Neural progenitor cell (in vitro differentiated cells): ENCODE results near the gene PNPLA6. TPM values are rescaled to one million over a fixed set of nuclear protein-coding genes. Genes with fewer than 3 reads are reported as not detected.

Experiments used
- DNase-seq: peaks from one replicate; pipeline ENCODE4 v3.0.0-alpha.2; 2016; ENCODE audit warnings: low spot score
- H2AFZ ChIP-seq: fragments of 200-600 bp; sonication (generic); replicated peaks from 2 replicates; pipeline ENCODE4 v1.6.1; 2016; ENCODE audit warnings: antibody characterized with exemption
- H3F3A ChIP-seq: fragments of 200-600 bp; sonication (generic); 2 replicates; pipeline ENCODE4 v1.6.1; 2016; ENCODE audit warnings: antibody characterized with exemption, low read depth
- H3K27ac ChIP-seq: fragments of 200-600 bp; sonication (generic); 2 replicates; pipeline ENCODE4 v1.5.1; 2016; ENCODE audit warnings: mild to moderate bottlenecking
- H3K27me3 ChIP-seq: fragments of 200-600 bp; sonication (generic); 2 replicates; pipeline ENCODE4 v1.6.1; 2016; ENCODE audit warnings: mild to moderate bottlenecking, moderate library complexity
- H3K36me3 ChIP-seq: fragments of 200-600 bp; sonication (generic); 2 replicates; pipeline ENCODE4 v1.5.1; 2016
- H3K4me1 ChIP-seq: fragments of 200-600 bp; sonication (generic); 2 replicates; pipeline ENCODE4 v1.6.1; 2016; ENCODE audit warnings: mixed run types
- H3K4me2 ChIP-seq: fragments of 200-600 bp; sonication (generic); 2 replicates; pipeline ENCODE4 v1.6.1; 2016
- H3K4me3 ChIP-seq: fragments of 200-600 bp; sonication (generic); 2 replicates; pipeline ENCODE4 v1.5.1; 2016
- H3K79me2 ChIP-seq: fragments of 200-600 bp; sonication (generic); 2 replicates; pipeline ENCODE4 v1.6.1; 2016; ENCODE audit warnings: low read depth
- H3K9ac ChIP-seq: fragments of 200-600 bp; sonication (generic); 2 replicates; pipeline ENCODE4 v1.6.1; 2016
- H3K9me3 ChIP-seq: fragments of 200-600 bp; sonication (generic); 2 replicates; pipeline ENCODE4 v1.5.1; 2016; ENCODE audit warnings: low read depth
- H4K20me1 ChIP-seq: fragments of 200-600 bp; sonication (generic); 2 replicates; pipeline ENCODE4 v1.6.1; 2016; ENCODE audit warnings: low read depth
- H3K27ac Mint-ChIP-seq: 3 replicates; pipeline ENCODE4 v1.8.0; 2021; ENCODE audit warnings: mixed read lengths
- H3K27me3 Mint-ChIP-seq: 2 replicates; pipeline ENCODE4 v1.8.0; 2022; ENCODE audit warnings: low read depth, mild to moderate bottlenecking, inconsistent platforms, moderate library complexity, mixed read lengths; ENCODE audit not compliant: insufficient read depth
- H3K36me3 Mint-ChIP-seq: 3 replicates; pipeline ENCODE4 v1.8.0; 2021; ENCODE audit warnings: mixed read lengths
- H3K4me1 Mint-ChIP-seq: 3 replicates; pipeline ENCODE4 v1.8.0; 2021; ENCODE audit warnings: mixed read lengths
- H3K4me3 Mint-ChIP-seq: 3 replicates; pipeline ENCODE4 v1.8.0; 2021; ENCODE audit warnings: mild to moderate bottlenecking, moderate library complexity, mixed read lengths
- H3K9me3 Mint-ChIP-seq: 3 replicates; pipeline ENCODE4 v1.8.0; 2020; ENCODE audit warnings: mixed read lengths
- CTCF ChIP-seq: fragments of 200-600 bp; sonication (generic); IDR thresholded peaks from 2 replicates; pipeline ENCODE4 v1.5.1; 2017; ENCODE audit warnings: antibody characterized with exemption, mild to moderate bottlenecking
- EZH2 ChIP-seq: fragments of 200-600 bp; sonication (generic); IDR thresholded peaks from 2 replicates; pipeline ENCODE4 v1.6.1; 2017; ENCODE audit warnings: antibody characterized with exemption, mild to moderate bottlenecking, moderate library complexity
- EZH2phosphoT487 ChIP-seq: fragments of 200-600 bp; sonication (generic); IDR thresholded peaks from 2 replicates; pipeline ENCODE4 v1.6.1; 2017; ENCODE audit warnings: antibody characterized with exemption
- total RNA-seq: library from RNA; depleted of rRNA; stranded (reverse); fragments of >200 nt; gene quantifications from 2 replicates; pipeline ENCODE4 v1.2.3, GENCODE V29; 2015; ENCODE audit warnings: low replicate concordance

PNPLA6 gene
- total RNA-seq, 1 donor from 2014 or later: 25.5 TPM

GRCh38 chr19:7489609-7490044 lies 45.9 kb upstream of the PNPLA6 start:
- Mint-ChIP-seq H3K27ac (peak overlapping the region; percentile 91), H3K27me3 (peaks cover 13% of the 10 kb centered on the region), H3K4me3 (peak overlapping the region; percentile 72), H3K9me3 (no peaks in the 10 kb centered on the region), H3K4me1 (peaks cover 22% of the 10 kb centered on the region), H3K36me3 (no peaks in the 10 kb centered on the region)
- Histone ChIP-seq H3K4me3 (no peak overlapping the region), H2AFZ (peak overlapping the region; percentile 44), H3K79me2 (no peaks in the 10 kb centered on the region), H3K4me2 (peak overlapping the region; percentile 9), H3K27ac (peak overlapping the region; percentile 77), H4K20me1 (no peaks in the 10 kb centered on the region), H3K36me3 (no peaks in the 10 kb centered on the region), H3K9ac (no peak overlapping the region), H3K27me3 (no peaks in the 10 kb centered on the region), H3K4me1 (peaks cover 10% of the 10 kb centered on the region), H3K9me3 (no peaks in the 10 kb centered on the region), H3F3A (peaks cover 12% of the 10 kb centered on the region)
- peak; percentile 13 for DNase-seq
- TF ChIP-seq EZH2phosphoT487: no peak
- TF ChIP-seq EZH2: no peak
- TF ChIP-seq CTCF: no peak

GRCh38 chr19:7492142-7492541 lies 43.4 kb upstream of the PNPLA6 start:
- Histone ChIP-seq H3K27ac (no peak overlapping the region), H3K27me3 (no peaks in the 10 kb centered on the region), H4K20me1 (no peaks in the 10 kb centered on the region), H3K9me3 (no peaks in the 10 kb centered on the region), H3F3A (peaks cover 12% of the 10 kb centered on the region), H2AFZ (no peak overlapping the region), H3K4me2 (no peak overlapping the region), H3K79me2 (no peaks in the 10 kb centered on the region), H3K4me3 (no peak overlapping the region), H3K9ac (no peak overlapping the region), H3K4me1 (peaks cover 10% of the 10 kb centered on the region), H3K36me3 (no peaks in the 10 kb centered on the region)
- TF ChIP-seq EZH2: no peak
- TF ChIP-seq CTCF: no peak
- TF ChIP-seq EZH2phosphoT487: no peak
- Mint-ChIP-seq H3K27me3 (peaks cover 18% of the 10 kb centered on the region), H3K9me3 (no peaks in the 10 kb centered on the region), H3K27ac (no peak overlapping the region), H3K4me3 (no peak overlapping the region), H3K4me1 (peaks cover 30% of the 10 kb centered on the region), H3K36me3 (no peaks in the 10 kb centered on the region)
- DNase-seq: no peak

- Mint-ChIP-seq H3K4me3 (no peak overlapping the region), H3K4me1 (peaks cover 33% of the 10 kb centered on the region), H3K36me3 (no peaks in the 10 kb centered on the region), H3K9me3 (no peaks in the 10 kb centered on the region), H3K27ac (peak overlapping the region; percentile 16), H3K27me3 (peaks cover 16% of the 10 kb centered on the region)
- no peak overlapping the region for H3K9ac ChIP-seq
- peaks cover 10% of the 10 kb centered on the region for H3K4me1 ChIP-seq
- no peaks in the 10 kb centered on the region for H3K9me3 ChIP-seq
- no peaks in the 10 kb centered on the region for H3K36me3 ChIP-seq
- no peak overlapping the region for H3K4me3 ChIP-seq
- no peak overlapping the region for H2AFZ ChIP-seq
- no peaks in the 10 kb centered on the region for H3K27me3 ChIP-seq
- no peak for TF ChIP-seq CTCF
- TF ChIP-seq EZH2phosphoT487: no peak
- TF ChIP-seq EZH2: no peak
- no peaks in the 10 kb centered on the region for H4K20me1 ChIP-seq
- peaks cover 12% of the 10 kb centered on the region for H3F3A ChIP-seq
- no peaks in the 10 kb centered on the region for H3K79me2 ChIP-seq
- no peak overlapping the region for H3K4me2 ChIP-seq
- H3K27ac ChIP-seq: no peak overlapping the region
- no peak for DNase-seq
Observed at GRCh38 chr19:7492558-7492957, 43.0 kb upstream of the PNPLA6 start.
